Stomach (tissue), 9 donors: ENCODE results near the gene MERTK. TPM values are rescaled to one million over a fixed set of nuclear protein-coding genes. Genes with fewer than 3 reads are reported as not detected.
"Not testable (repeated sequence)": the region's sequence is repeated elsewhere in the genome, so short reads cannot be mapped to it uniquely, and the experiment has no call there.

ENCODE experiments used
- DNase-seq, 2 donors: peaks; one replicate each; pipeline versions ENCODE4 v3.0.0 to v3.0.0-alpha.2; 2013 to 2019
- H3K27ac ChIP-seq, 5 donors: fragments of 200-600 bp in 4 of 5; sonication (generic) in 4 of 5; one replicate each; pipeline ENCODE4 v1.5.1; 2013 to 2019; ENCODE audit warnings: mild to moderate bottlenecking in 1 of 5, moderate library complexity in 1 of 5
- H3K27me3 ChIP-seq, 3 donors: fragments of 200-600 bp; sonication (generic); one replicate each; pipeline ENCODE4 v1.5.1; 2017 to 2019; ENCODE audit warnings: mixed run types in 1 of 3
- H3K36me3 ChIP-seq, 4 donors: fragments of 200-600 bp; sonication (generic); 1 replicate in 3 of 4; 2 replicates in 1 of 4; pipeline ENCODE4 v1.5.1; 2016 to 2019
- H3K4me1 ChIP-seq, 4 donors: fragments of 200-600 bp; sonication (generic); one replicate each; pipeline ENCODE4 v1.5.1; 2016 to 2019
- H3K4me3 ChIP-seq, 4 donors: fragments of 200-600 bp; sonication (generic) in 3 of 4; one replicate each; pipeline ENCODE4 v1.5.1; 2016 to 2019; ENCODE audit warnings: mild to moderate bottlenecking in 1 of 4
- H3K9me3 ChIP-seq, 4 donors: fragments of 200-600 bp; sonication (generic); one replicate each; pipeline ENCODE4 v1.5.1; 2016 to 2019
- CTCF ChIP-seq, 7 experiments: fragments of 450-650 bp in 4 of 7; fragments of 200-600 bp in 3 of 7; sonication (generic) in 3 of 7; IDR thresholded peaks; one replicate each; pipeline ENCODE4 v1.5.1; 2016 to 2019; ENCODE audit warnings: antibody characterized with exemption in 7 of 7, control low read depth in 2 of 7, mild to moderate bottlenecking in 1 of 7
- EP300 ChIP-seq: sonication (generic); formaldehyde crosslinking; IDR thresholded peaks from one replicate; pipeline ENCODE4 v1.6.1; 2017; ENCODE audit warnings: antibody characterized with exemption
- POLR2A ChIP-seq, 4 donors: fragments of 450-650 bp; IDR thresholded peaks; one replicate each; pipeline ENCODE4 v1.6.1; 2016; ENCODE audit warnings: antibody characterized with exemption in 4 of 4, control low read depth in 2 of 4, mild to moderate bottlenecking in 1 of 4, moderate library complexity in 1 of 4
- POLR2AphosphoS5 ChIP-seq, 3 donors: sonication (generic); formaldehyde crosslinking; IDR thresholded peaks; one replicate each; pipeline ENCODE4 v1.6.1; 2016; ENCODE audit warnings: antibody characterized with exemption in 3 of 3
- WGBS, 5 donors: extraction: QIAGEN DNeasy Blood & Tissue Kit in 3 of 5; methylation state at CpG; one replicate each; pipeline versions ENCODE4 v1.1.5 to v1.1.7; 2013 to 2018; 5-methylcytosine and 5-hydroxymethylcytosine counted together
- intact Hi-C: fragments of 100-400 bp; cut with DNase I; formaldehyde crosslinking; loops from one replicate; pipeline ENCODE4 v1.15.1; 2023; ENCODE audit warnings: low total_unique reads
- polyA plus RNA-seq, 3 donors: library from polyadenylated mRNA; stranded (reverse); fragments of 200-250 nt; gene quantifications; one replicate each; pipeline ENCODE4 v1.2.3, GENCODE V29; 2013
- total RNA-seq, 5 donors: library from RNA; depleted of rRNA; stranded (reverse); fragments of >200 nt; gene quantifications; one replicate each; pipeline versions ENCODE4 v1.1.0 to v1.2.3, GENCODE V29; 2014 to 2016
- donor health status: healthy with polysubstance abuse.
- donor health status: Bipolar disorder and iron deficiency.
- donor health status: healthy.

The MERTK gene
- total and polyA plus RNA-seq, 8 donors: 3.9 to 21.8 (median 10.0) TPM

GRCh38 chr2:111932841-111933291, 34.5 kb downstream of the MERTK start:
- H3K27ac ChIP-seq: no peak overlapping the region
- H3K4me1 ChIP-seq: peaks cover 0 to 31% (median 5%) of the 10 kb centered on the region in 4 donors
- H3K4me3 ChIP-seq: no peak overlapping the region
- TF ChIP-seq EP300 (no peak), POLR2A (IDR thresholded peaks at IDR 0.05) (no peak), CTCF (IDR thresholded peaks at IDR 0.05) (no peak), POLR2AphosphoS5 (IDR thresholded peaks at IDR 0.05) (no peak)
- H3K9me3 ChIP-seq: no peaks in the 10 kb centered on the region
- H3K36me3 ChIP-seq: peaks cover 4 to 32% (median 30%) of the 10 kb centered on the region in 4 donors
- H3K27me3 ChIP-seq: no peaks in the 10 kb centered on the region
- no peak for DNase-seq
- intact Hi-C loops: no loop called here
- 44 to 66% (median 52%) methylated on average over 4 of the region's 4 CpGs for WGBS, 5 donors

DNA sequence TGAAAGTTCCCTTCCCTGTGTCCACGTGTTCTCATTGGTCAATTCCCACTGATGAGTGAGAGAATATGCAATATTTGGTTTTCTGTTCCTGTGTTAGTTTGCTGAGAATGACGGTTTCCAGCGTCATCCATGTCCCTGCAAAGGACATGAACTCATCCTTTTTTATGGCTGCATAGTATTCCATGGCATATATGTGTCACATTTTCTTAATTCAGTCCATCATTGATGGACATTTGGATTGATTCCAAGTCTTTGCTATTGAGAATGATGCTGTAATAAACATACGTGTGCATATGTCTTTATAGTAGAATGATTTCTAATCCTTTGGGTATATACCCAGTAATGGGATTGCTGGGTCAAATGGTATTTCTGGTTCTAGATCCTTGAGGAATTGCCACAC, 35.5 kb downstream of the MERTK start:
- H3K4me3 ChIP-seq, H3K27me3 ChIP-seq, DNase-seq, H3K27ac ChIP-seq, intact Hi-C loops, H3K9me3 ChIP-seq: not testable (repeated sequence)
- Histone ChIP-seq H3K4me1 (peaks cover 0 to 31% (median 9%) of the 10 kb centered on the region in 4 donors), H3K36me3 (peaks cover 4 to 30% (median 28%) of the 10 kb centered on the region in 4 donors)
- WGBS, 5 donors: 70 to 91% (median 86%) methylated on average over 4 of the region's 4 CpGs

- no peaks in the 10 kb centered on the region for H3K27me3 ChIP-seq
- no peak overlapping the region for H3K4me3 ChIP-seq
- DNase-seq: peak in 1 of 2 donors; percentile 47
- 61 to 83% (median 79%) methylated on average over 5 of the region's 5 CpGs for WGBS, 5 donors
- TF ChIP-seq EP300 (no peak), POLR2A (IDR thresholded peaks at IDR 0.05) (no peak), POLR2AphosphoS5 (IDR thresholded peaks at IDR 0.05) (no peak)
- no peak overlapping the region for H3K27ac ChIP-seq
- no peaks in the 10 kb centered on the region for H3K9me3 ChIP-seq
- H3K4me1 ChIP-seq: peaks cover 0 to 14% (median 8%) of the 10 kb centered on the region in 4 donors
- H3K36me3 ChIP-seq: peaks cover 0 to 5% (median 0%) of the 10 kb centered on the region in 4 donors
- intact Hi-C loops: no loop called here
Observed at GRCh38 chr2:111936881-111937280, 38.5 kb downstream of the MERTK start.

DNA sequence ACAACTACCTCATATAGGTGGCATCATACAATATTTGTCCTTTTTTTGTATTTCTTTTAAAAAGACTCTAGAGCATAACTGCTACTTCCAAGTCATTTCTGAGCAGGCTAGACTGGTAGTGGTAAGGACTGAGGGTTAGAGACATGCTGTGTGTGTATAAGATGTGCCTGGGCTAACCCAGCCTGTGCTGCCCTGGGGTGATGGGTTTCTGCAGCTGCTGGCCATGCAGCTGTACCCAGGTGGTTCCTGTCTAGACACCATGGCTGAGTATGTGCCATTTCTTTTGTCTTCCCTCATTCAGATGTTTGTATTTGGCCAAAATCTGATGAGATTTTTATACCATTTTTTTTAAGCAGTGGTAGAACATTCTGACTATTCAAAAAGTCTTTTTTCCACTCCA, 40.0 kb downstream of the MERTK start:
- DNase-seq: no peak
- Histone ChIP-seq H3K27me3 (no peaks in the 10 kb centered on the region), H3K4me3 (no peak overlapping the region), H3K9me3 (no peaks in the 10 kb centered on the region), H3K36me3 (peaks cover 0 to 5% (median 0%) of the 10 kb centered on the region in 4 donors), H3K27ac (no peak overlapping the region), H3K4me1 (peaks cover 0 to 11% (median 4%) of the 10 kb centered on the region in 4 donors)
- TF ChIP-seq POLR2AphosphoS5 (IDR thresholded peaks at IDR 0.05): no peak
- TF ChIP-seq CTCF (IDR thresholded peaks at IDR 0.05): no peak
- TF ChIP-seq EP300: no peak
- TF ChIP-seq POLR2A (IDR thresholded peaks at IDR 0.05): no peak
- intact Hi-C loops: no loop called here

GRCh38 chr2:111940333-111941196, 42.2 kb downstream of the MERTK start:
- intact Hi-C loops: no loop called here
- H3K4me1 ChIP-seq: peaks cover 9 to 18% (median 14%) of the 10 kb centered on the region in 4 donors
- no peak overlapping the region for H3K4me3 ChIP-seq
- TF ChIP-seq POLR2AphosphoS5 (IDR thresholded peaks at IDR 0.05) (no peak), POLR2A (IDR thresholded peaks at IDR 0.05) (no peak), EP300 (no peak), CTCF (IDR thresholded peaks at IDR 0.05) (no peak)
- 66 to 81% (median 67%) methylated on average over 10 of the region's 10 CpGs for WGBS, 5 donors
- no peak for DNase-seq
- H3K9me3 ChIP-seq: no peaks in the 10 kb centered on the region
- H3K27ac ChIP-seq: no peak overlapping the region
- H3K27me3 ChIP-seq: no peaks in the 10 kb centered on the region
- peaks cover 0 to 8% (median 0%) of the 10 kb centered on the region in 4 donors for H3K36me3 ChIP-seq
